Astrocyte of the spinal cord (primary cell): ENCODE measurements around the gene IRF2BPL.

ENCODE experiments used
- DNase-seq: peaks from one replicate; pipeline ENCODE4 v3.0.0; 2011; ENCODE audit warnings: low read depth, low spot score
- H3K4me3 ChIP-seq: 2 replicates; pipeline ENCODE4 v1.5.1; 2011; ENCODE audit warnings: low read depth, mild to moderate bottlenecking, low read length, moderate library complexity
- CTCF ChIP-seq: IDR thresholded peaks from 2 replicates; pipeline ENCODE4 v1.5.1; 2012; ENCODE audit warnings: low read depth, mild to moderate bottlenecking, low read length, inconsistent platforms
- in situ Hi-C: cut with HindIII; loops from 2 replicates; pipeline ENCODE4 v1.10.0; 2017; ENCODE audit warnings: low sequenced_read_pairs

Gene IRF2BPL

GRCh38 chr14:77045238-77046162 lies 17.0 kb upstream of the IRF2BPL start:
- no peak for TF ChIP-seq CTCF
- no peak overlapping the region for H3K4me3 ChIP-seq
- in situ Hi-C loops, result no loop called here

GRCh38 chr14:77044783-77045237 lies 16.3 kb upstream of the IRF2BPL start:
- no peak overlapping the region for H3K4me3 ChIP-seq
- no peak for DNase-seq
- in situ Hi-C loops, result no loop called here
- TF ChIP-seq CTCF, result no peak

More at GRCh38 chr14:77045238-77046162, 17.0 kb upstream of the IRF2BPL start:
- DNase-seq, result no peak

GRCh38 chr14:77043984-77044485 lies 15.5 kb upstream of the IRF2BPL start:
- DNase-seq, result no peak
- no peak for TF ChIP-seq CTCF
- no peak overlapping the region for H3K4me3 ChIP-seq
- in situ Hi-C loops, result no loop called here

- DNase-seq, result peak; percentile 77
- no peak overlapping the region for H3K4me3 ChIP-seq
- no peak for TF ChIP-seq CTCF
- in situ Hi-C loops, result no loop called here
Observed at GRCh38 chr14:77043177-77043983, 14.9 kb upstream of the IRF2BPL start.

GRCh38 chr14:77041881-77042545 lies 13.5 kb upstream of the IRF2BPL start:
- TF ChIP-seq CTCF, result no peak
- peak; percentile 97 for DNase-seq
- in situ Hi-C loops, result no loop called here
- no peak overlapping the region for H3K4me3 ChIP-seq
